ENCODE results near the gene IL12RB2.

Gene IL12RB2, protein sequence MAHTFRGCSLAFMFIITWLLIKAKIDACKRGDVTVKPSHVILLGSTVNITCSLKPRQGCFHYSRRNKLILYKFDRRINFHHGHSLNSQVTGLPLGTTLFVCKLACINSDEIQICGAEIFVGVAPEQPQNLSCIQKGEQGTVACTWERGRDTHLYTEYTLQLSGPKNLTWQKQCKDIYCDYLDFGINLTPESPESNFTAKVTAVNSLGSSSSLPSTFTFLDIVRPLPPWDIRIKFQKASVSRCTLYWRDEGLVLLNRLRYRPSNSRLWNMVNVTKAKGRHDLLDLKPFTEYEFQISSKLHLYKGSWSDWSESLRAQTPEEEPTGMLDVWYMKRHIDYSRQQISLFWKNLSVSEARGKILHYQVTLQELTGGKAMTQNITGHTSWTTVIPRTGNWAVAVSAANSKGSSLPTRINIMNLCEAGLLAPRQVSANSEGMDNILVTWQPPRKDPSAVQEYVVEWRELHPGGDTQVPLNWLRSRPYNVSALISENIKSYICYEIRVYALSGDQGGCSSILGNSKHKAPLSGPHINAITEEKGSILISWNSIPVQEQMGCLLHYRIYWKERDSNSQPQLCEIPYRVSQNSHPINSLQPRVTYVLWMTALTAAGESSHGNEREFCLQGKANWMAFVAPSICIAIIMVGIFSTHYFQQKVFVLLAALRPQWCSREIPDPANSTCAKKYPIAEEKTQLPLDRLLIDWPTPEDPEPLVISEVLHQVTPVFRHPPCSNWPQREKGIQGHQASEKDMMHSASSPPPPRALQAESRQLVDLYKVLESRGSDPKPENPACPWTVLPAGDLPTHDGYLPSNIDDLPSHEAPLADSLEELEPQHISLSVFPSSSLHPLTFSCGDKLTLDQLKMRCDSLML

DNA sequence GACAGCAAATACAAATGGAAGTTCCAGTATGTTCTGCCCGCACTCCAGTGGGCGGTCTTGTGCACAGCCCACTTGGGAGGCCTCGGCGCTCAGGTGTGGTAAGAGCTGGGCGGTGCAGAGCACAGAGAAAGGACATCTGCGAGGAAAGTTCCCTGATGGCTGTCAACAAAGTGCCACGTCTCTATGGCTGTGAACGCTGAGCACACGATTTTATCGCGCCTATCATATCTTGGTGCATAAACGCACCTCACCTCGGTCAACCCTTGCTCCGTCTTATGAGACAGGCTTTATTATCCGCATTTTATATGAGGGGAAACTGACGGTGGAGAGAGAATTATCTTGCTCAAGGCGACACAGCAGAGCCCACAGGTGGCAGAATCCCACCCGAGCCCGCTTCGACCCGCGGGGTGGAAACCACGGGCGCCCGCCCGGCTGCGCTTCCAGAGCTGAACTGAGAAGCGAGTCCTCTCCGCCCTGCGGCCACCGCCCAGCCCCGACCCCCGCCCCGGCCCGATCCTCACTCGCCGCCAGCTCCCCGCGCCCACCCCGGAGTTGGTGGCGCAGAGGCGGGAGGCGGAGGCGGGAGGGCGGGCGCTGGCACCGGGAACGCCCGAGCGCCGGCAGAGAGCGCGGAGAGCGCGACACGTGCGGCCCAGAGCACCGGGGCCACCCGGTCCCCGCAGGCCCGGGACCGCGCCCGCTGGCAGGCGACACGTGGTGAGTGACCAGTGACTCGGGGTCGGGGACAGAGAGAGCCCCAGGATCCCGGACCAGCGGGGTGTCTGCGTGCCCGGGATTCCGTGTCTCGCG is at the start of gene IL12RB2:
TSS of gene IL12RB2 (plus strand) at position 623 of the 810 bp plus-strand sequence. CDS start 12,496 bp downstream, outside the sequence.
- Mint-ChIP-seq H3K27me3 (peaks cover 22% of the 10 kb centered on the region), H3K9me3 (no peaks in the 10 kb centered on the region), H3K27ac (peak within 1 kb of the TSS; percentile 62), H3K4me3 (peak within 1 kb of the TSS; percentile 72), H3K36me3 (no peaks in the 10 kb centered on the region), H3K4me1 (peaks cover 15% of the 10 kb centered on the region)
- peak; percentile 72 for ATAC-seq

DNA sequence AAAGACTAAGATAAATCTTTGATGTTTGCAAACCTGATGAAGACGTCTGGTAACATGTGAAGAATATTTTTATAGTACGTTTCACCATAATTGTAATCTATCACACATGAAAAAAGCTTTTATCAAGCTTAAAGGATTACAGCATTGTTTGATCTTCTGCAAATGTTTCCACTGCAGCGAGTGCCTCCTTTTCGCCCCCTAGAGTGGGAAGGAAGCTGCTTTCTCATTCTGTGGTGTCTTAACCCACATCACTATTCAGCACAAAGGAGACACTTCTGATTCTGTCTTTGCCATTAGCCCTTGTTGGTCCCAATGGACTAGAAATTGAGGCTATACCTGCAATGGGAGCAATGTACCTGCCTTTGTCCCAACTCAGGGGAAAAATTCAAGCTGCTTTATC is 46.0 kb upstream of the IL12RB2 start:
- H3K27ac Mint-ChIP-seq, result no peak overlapping the region

DNA sequence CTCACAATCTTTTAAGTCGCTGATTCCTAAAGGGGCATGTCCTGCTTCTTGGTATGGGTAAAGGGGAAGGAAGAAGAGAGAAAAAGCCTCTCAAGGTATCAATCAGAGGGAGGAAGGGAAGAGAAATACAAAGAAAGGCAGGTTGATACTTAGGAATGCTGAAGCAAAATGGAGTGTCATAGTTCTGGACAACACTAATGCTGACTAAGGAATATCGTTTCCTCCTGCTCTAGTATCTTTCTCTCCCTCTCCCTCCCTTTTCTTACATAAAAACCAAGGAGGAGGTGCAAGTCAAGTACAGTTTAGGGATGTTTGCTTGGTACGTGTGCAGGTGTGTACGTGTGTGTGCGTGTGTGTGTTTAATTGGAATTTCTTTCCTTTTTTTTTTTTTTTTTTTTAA is 44.9 kb upstream of the IL12RB2 start:
- Mint-ChIP-seq H3K36me3 (no peaks in the 10 kb centered on the region), H3K27ac (no peak overlapping the region), H3K4me3 (no peak overlapping the region), H3K9me3 (no peaks in the 10 kb centered on the region), H3K27me3 (peaks cover 15% of the 10 kb centered on the region), H3K4me1 (peaks cover 6% of the 10 kb centered on the region)
- ATAC-seq, result no peak

More for the DNA sequence above, 46.0 kb upstream of the IL12RB2 start:
- Mint-ChIP-seq H3K4me1 (peaks cover 6% of the 10 kb centered on the region), H3K27me3 (peaks cover 15% of the 10 kb centered on the region), H3K9me3 (no peaks in the 10 kb centered on the region), H3K36me3 (no peaks in the 10 kb centered on the region), H3K4me3 (no peak overlapping the region)
- no peak for ATAC-seq

DNA sequence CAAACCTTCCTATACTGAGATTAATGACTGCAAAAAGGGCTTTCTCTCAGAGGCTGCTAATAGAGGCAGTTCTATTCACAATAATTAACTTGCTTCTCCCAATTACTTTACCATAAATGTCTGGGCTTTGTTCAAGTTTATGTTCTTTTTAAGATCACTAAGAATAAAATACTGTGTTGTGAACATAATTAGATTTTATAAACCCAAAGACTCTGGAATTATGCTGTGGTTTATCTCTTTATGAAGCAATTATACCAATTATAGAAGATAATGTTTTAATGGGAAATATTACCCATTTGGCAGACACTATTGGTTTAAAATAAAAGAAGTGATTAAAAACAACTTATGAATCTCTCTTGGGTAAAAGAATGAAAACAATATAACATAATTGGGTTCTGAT is 43.5 kb upstream of the IL12RB2 start:
- H3K9me3 Mint-ChIP-seq, result no peaks in the 10 kb centered on the region
- no peak overlapping the region for H3K4me3 Mint-ChIP-seq
- H3K27me3 Mint-ChIP-seq, result peaks cover 15% of the 10 kb centered on the region
- no peaks in the 10 kb centered on the region for H3K36me3 Mint-ChIP-seq
- no peak overlapping the region for H3K27ac Mint-ChIP-seq
- H3K4me1 Mint-ChIP-seq, result peaks cover 6% of the 10 kb centered on the region
- no peak for ATAC-seq

DNA sequence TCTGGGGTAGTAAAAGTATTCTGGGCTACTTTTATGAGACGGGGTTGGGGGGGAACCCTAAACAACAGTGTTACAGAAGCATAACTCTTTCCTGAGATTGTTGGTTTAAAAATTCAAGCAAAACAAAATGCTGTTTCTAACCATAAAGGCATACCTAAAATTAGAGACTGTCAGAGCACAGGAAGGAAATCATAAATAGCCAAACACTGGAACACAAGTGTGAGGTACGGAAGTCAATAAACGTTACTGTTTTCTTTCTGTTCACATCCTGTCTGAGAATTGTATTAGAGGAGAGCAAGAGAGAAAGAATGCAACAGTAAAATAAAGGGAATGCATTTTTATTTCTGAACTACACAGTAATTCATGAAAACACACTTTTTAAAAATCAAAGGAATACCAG is 42.8 kb upstream of the IL12RB2 start:
- ATAC-seq, result no peak
- Mint-ChIP-seq H3K9me3 (no peaks in the 10 kb centered on the region), H3K4me1 (peaks cover 6% of the 10 kb centered on the region), H3K27me3 (peaks cover 15% of the 10 kb centered on the region), H3K27ac (no peak overlapping the region), H3K36me3 (no peaks in the 10 kb centered on the region), H3K4me3 (no peak overlapping the region)

DNA sequence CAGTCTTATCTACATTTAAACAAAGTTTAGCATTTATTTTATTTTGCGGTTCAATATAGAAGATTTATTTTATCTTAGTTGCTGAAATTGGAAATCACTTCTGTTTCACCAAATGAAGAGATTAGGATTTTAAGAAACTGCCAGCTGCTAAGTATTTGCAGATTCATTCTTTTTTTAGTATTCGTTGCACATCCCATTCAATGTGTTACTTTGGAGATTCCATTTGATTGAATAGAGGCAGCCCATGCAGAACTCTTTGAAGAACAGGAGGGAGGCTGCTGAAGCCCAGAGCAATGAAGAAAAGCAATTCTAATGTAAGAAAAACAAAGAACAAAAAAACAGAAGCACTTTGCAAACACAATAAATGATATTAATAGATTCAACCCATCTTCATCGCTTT is 38.6 kb upstream of the IL12RB2 start:
- H3K4me1 Mint-ChIP-seq, result peaks cover 6% of the 10 kb centered on the region
- peaks cover 12% of the 10 kb centered on the region for H3K27me3 Mint-ChIP-seq
- no peaks in the 10 kb centered on the region for H3K36me3 Mint-ChIP-seq
- no peak overlapping the region for H3K27ac Mint-ChIP-seq
- no peak overlapping the region for H3K4me3 Mint-ChIP-seq
- no peak for ATAC-seq
- peaks cover 7% of the 10 kb centered on the region for H3K9me3 Mint-ChIP-seq

DNA sequence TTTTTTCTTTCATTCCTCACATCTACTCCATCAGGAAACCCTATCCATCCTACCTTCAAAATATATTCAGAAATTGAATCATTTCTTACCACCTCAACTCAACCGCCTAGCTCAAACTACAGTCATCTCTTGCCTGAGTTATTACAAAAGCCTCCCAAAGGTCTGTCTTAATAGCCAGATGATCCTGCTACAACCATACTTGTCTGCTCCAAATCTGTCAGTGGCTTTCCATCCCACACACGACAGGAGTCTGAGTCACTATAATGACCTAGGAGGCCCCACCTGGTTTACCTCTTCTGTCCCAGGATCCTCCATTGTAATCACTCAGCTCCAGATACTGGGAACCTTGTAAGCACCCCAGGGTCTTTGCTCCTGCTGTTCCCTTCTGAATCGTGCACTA is 37.1 kb upstream of the IL12RB2 start:
- Mint-ChIP-seq H3K4me3 (no peak overlapping the region), H3K27ac (no peak overlapping the region), H3K9me3 (peaks cover 10% of the 10 kb centered on the region), H3K27me3 (peaks cover 9% of the 10 kb centered on the region), H3K4me1 (no peaks in the 10 kb centered on the region), H3K36me3 (no peaks in the 10 kb centered on the region)
- ATAC-seq, result no peak

DNA sequence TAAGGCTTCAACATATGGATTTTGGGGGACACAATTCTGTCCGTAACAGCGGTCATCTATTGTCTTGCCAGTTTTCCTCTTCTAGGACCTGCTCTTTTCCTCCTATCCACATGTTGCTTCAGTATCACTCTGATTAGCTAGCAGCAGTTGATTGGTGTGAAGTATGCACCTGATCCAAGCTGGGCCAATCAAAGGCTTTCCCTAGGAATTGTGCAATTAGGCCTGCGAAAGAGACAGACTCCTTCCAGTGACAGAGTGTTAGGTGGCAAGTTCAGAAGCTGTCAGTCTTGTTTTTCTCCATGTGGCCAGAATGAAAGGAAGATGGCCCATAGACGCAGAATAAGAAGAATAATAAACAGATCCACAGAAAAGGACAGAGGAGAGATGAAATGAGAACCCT is 34.1 kb upstream of the IL12RB2 start:
- Mint-ChIP-seq H3K36me3 (no peaks in the 10 kb centered on the region), H3K27me3 (peaks cover 9% of the 10 kb centered on the region), H3K4me1 (no peaks in the 10 kb centered on the region), H3K4me3 (no peak overlapping the region), H3K27ac (no peak overlapping the region), H3K9me3 (peaks cover 16% of the 10 kb centered on the region)
- ATAC-seq, result no peak

DNA sequence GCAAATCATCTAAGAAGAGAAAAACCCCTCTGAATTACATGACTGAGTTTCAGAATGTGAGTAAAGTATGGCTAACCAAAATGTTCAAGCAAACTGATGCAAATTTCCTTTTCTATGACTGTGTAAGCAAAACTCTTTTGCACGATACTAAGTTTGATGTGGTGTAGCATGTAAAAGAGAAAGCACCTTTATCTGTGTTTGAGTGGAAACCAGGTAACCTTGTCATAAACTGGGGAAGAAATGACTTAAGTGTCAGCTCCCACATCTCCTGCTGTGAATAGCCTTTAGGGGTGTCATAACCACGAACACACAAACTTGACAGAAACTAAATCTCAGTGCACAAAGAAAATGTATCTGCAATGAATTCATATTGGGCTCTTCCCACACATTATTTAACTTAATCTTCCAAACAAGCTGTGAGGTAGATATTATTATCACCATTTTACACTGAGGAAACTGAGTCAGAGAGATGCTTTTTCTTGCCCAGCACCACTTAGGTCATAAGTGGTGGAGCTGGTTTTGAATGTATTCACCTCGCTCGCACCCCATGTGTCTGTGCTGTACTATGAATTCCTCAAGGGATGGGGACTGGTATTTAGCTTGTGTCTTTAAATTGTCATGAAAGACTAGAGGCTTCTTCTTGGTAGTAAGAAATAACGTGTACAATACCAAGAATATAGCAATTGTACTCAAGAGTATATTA is 32.9 kb upstream of the IL12RB2 start:
- Mint-ChIP-seq H3K9me3 (peaks cover 16% of the 10 kb centered on the region), H3K27me3 (peaks cover 9% of the 10 kb centered on the region), H3K4me1 (no peaks in the 10 kb centered on the region), H3K4me3 (no peak overlapping the region), H3K36me3 (no peaks in the 10 kb centered on the region), H3K27ac (no peak overlapping the region)
- no peak for ATAC-seq

DNA sequence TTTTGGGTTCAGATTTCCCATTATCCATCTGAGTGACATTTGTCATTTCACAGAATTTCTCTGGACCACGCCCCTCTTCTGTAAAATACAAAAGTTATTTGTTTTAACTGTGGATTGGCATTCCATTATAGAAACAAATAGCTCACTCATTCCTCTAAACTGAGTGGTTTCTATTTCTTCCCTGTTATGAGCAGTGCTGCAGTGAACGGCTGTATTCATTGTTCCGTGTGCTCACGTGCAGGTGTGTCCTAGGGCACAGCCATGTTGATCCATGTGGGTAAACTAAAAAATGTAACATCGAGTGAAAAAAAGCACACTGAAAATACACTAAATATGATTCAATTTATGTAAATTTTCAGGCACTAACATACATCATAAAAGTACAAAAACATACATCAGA is 27.0 kb upstream of the IL12RB2 start:
- H3K4me3 Mint-ChIP-seq, result no peak overlapping the region
- H3K4me1 Mint-ChIP-seq, result peaks cover under 1% of the 10 kb centered on the region
- ATAC-seq, result no peak
- no peaks in the 10 kb centered on the region for H3K27me3 Mint-ChIP-seq
- no peaks in the 10 kb centered on the region for H3K36me3 Mint-ChIP-seq
- no peak overlapping the region for H3K27ac Mint-ChIP-seq
- peaks cover 4% of the 10 kb centered on the region for H3K9me3 Mint-ChIP-seq

DNA sequence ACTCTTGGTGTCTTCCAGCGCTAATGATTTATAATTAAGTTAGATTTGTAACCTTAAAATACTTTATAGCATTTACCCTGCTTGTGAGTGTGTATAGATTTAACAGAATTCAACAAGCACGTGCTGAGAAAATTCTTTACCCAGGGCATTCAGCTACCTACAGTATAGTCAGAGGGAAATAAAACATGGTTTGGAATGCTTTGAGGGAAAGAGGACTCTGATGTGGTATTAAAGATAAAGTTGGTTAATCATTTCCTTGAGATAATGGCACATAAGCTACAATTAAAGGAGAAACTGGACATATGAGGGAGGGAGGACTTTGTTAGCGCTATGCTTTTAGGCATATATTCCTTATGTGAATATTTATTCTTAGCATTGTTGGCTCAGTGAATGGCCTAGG is 26.4 kb upstream of the IL12RB2 start:
- no peaks in the 10 kb centered on the region for H3K36me3 Mint-ChIP-seq

DNA sequence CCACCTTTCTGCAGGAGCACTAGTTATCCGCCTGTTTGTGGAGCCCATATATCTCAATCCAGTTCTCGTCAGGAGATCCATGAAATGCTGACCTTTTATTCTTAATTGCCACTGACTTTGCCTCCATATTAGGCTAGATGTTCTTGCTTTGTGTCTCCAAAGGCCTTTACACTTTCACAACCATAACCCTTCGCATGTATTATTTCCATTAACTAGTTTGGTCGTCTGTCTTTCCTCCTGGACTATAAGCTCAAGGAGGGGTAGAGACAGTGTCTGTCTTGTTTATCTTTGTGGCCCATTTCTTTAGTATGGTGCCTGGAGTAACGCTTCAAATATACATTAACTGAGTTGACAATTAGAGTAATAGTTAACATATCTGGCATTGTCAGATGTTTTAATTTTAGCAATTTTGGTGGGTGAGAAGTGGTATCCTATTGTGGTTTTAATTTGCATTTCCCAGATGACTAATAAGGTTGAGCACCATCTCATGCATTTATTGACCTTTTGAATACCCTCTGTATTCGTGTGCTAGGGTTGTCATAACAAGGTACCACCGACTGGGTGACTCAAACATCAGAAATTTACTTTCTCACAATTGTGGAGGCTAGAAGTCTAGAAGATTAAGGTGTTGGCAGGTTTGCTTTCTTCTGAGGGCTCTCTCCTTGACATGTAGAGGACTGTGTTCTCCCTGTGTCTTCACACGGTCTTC is 21.7 kb upstream of the IL12RB2 start:
- H3K9me3 Mint-ChIP-seq, result no peaks in the 10 kb centered on the region
- H3K4me1 Mint-ChIP-seq, result peaks cover 11% of the 10 kb centered on the region
- H3K4me3 Mint-ChIP-seq, result no peak overlapping the region
- no peaks in the 10 kb centered on the region for H3K36me3 Mint-ChIP-seq
- H3K27me3 Mint-ChIP-seq, result no peaks in the 10 kb centered on the region
- ATAC-seq, result peak; percentile 84
- no peak overlapping the region for H3K27ac Mint-ChIP-seq

More for the DNA sequence above, 26.4 kb upstream of the IL12RB2 start:
- Mint-ChIP-seq H3K9me3 (no peaks in the 10 kb centered on the region), H3K27ac (no peak overlapping the region), H3K4me3 (no peak overlapping the region), H3K4me1 (peaks cover 6% of the 10 kb centered on the region), H3K27me3 (no peaks in the 10 kb centered on the region)
- no peak for ATAC-seq

DNA sequence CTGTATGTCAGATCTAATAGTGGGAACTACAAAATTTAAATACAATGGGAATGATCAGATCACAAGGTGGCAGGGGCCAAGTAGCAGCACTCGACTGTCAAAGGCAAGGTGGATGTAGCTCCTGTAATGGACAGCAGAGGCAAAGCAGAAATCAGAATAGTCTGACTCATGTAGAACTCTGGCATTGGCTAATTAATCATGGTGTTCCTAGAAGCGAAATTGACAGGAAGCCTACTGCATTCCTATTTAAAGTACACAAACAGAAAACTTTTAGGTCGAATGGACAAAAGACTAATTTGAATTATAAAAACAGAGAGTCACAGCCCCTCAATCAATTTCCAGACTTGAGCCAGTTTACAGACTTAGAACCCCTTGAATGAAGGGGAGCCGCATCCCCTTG is 17.4 kb upstream of the IL12RB2 start:
- H3K27me3 Mint-ChIP-seq, result peaks cover 11% of the 10 kb centered on the region
- H3K9me3 Mint-ChIP-seq, result no peaks in the 10 kb centered on the region
- ATAC-seq, result no peak
- no peak overlapping the region for H3K27ac Mint-ChIP-seq
- H3K36me3 Mint-ChIP-seq, result no peaks in the 10 kb centered on the region
- H3K4me3 Mint-ChIP-seq, result no peak overlapping the region
- peaks cover 11% of the 10 kb centered on the region for H3K4me1 Mint-ChIP-seq
